GM18508 (cell line): ENCODE measurements around the gene TRABD2B.

Experiments used
- ATAC-seq: cut with Tn5 transposase; IDR thresholded peaks from one replicate; pipeline ENCODE4 v1.9.1; 2021; ENCODE audit warnings: moderate number of reproducible peaks; ENCODE audit not compliant: insufficient read depth, unreplicated experiment

Gene TRABD2B

GRCh38 chr1:47995306-47996050, 1.7 kb downstream of the TRABD2B start:
- no peak for ATAC-seq

GRCh38 chr1:47993881-47994625, 3.1 kb downstream of the TRABD2B start:
- ATAC-seq: no peak

GRCh38 chr1:47993416-47993740, 3.8 kb downstream of the TRABD2B start:
- no peak for ATAC-seq

GRCh38 chr1:47992720-47993415, 4.3 kb downstream of the TRABD2B start:
- no peak for ATAC-seq

- no peak for ATAC-seq
Observed at GRCh38 chr1:47991673-47992072, 5.5 kb downstream of the TRABD2B start.

GRCh38 chr1:47991187-47991586, 6.0 kb downstream of the TRABD2B start:
- ATAC-seq: no peak

- ATAC-seq: no peak
Observed at GRCh38 chr1:47990286-47990685, 6.9 kb downstream of the TRABD2B start.

- ATAC-seq: no peak
Observed at GRCh38 chr1:47987601-47988000, 9.6 kb downstream of the TRABD2B start.

GRCh38 chr1:47986761-47987200, 10.4 kb downstream of the TRABD2B start:
- no peak for ATAC-seq

- no peak for ATAC-seq
Observed at GRCh38 chr1:47985018-47985417, 12.2 kb downstream of the TRABD2B start.

- no peak for ATAC-seq
Observed at GRCh38 chr1:47984175-47984789, 12.9 kb downstream of the TRABD2B start.

- no peak for ATAC-seq
Observed at GRCh38 chr1:47983691-47984090, 13.5 kb downstream of the TRABD2B start.

- ATAC-seq: no peak
Observed at GRCh38 chr1:47981667-47982350, 15.4 kb downstream of the TRABD2B start.

GRCh38 chr1:47980501-47980900, 16.7 kb downstream of the TRABD2B start:
- no peak for ATAC-seq

- ATAC-seq: no peak
Observed at GRCh38 chr1:47979724-47980123, 17.5 kb downstream of the TRABD2B start.

- ATAC-seq: no peak
Observed at GRCh38 chr1:47978486-47978885, 18.7 kb downstream of the TRABD2B start.

- no peak for ATAC-seq
Observed at GRCh38 chr1:47976728-47977127, 20.5 kb downstream of the TRABD2B start.

- ATAC-seq: no peak
Observed at GRCh38 chr1:47976267-47976666, 20.9 kb downstream of the TRABD2B start.

GRCh38 chr1:47975302-47975921, 21.8 kb downstream of the TRABD2B start:
- ATAC-seq: no peak
